BE2C (cell line): Measurements from ENCODE around the gene OR2AG1.

ENCODE experiments used
- DNase-seq: peaks from one replicate; pipeline ENCODE4 v3.0.0-alpha.2; 2020
- H3K27me3 ChIP-seq: fragments of 250-450 bp; sonication (Bioruptor Pico); 2 replicates; pipeline ENCODE4 v1.5.1; 2020; ENCODE audit warnings: mild to moderate bottlenecking
- H3K36me3 ChIP-seq: fragments of 250-450 bp; sonication (Bioruptor Pico); 2 replicates; pipeline ENCODE4 v1.5.1; 2020; ENCODE audit warnings: mild to moderate bottlenecking
- H3K4me1 ChIP-seq: fragments of 250-450 bp; sonication (Bioruptor Pico); 2 replicates; pipeline ENCODE4 v1.5.1; 2020
- H3K4me3 ChIP-seq: 2 replicates; pipeline ENCODE4 v1.5.1; 2011; ENCODE audit warnings: low read depth, low read length
- H3K9me3 ChIP-seq: fragments of 250-450 bp; sonication (Bioruptor Pico); 2 replicates; pipeline ENCODE4 v1.5.1; 2020
- CTCF ChIP-seq: IDR thresholded peaks from 2 replicates; pipeline ENCODE4 v1.5.1; 2012; ENCODE audit warnings: mild to moderate bottlenecking, low read depth, low read length

The OR2AG1 gene

DNA sequence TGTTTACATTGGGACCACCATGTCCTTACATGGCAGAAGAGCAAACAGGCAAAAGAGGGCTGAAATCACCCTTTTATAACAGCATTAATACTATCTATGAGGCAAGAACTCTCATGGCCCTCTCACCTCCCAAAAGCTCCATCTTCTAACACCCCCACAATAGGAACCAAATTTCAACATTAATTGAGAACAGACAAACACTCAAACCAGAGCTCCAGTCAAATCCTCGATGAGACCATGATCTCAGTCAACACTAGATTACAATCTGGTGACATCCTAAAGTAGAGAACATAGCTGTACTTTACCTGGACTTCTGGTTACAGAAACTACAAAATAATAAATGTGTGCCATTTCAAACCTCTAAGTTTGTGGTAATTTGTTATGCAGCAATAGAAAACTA is 36.2 kb upstream of the OR2AG1 start:
- Histone ChIP-seq H3K27me3 (peaks cover 28% of the 10 kb centered on the region), H3K4me3 (no peak overlapping the region), H3K9me3 (no peaks in the 10 kb centered on the region), H3K36me3 (no peaks in the 10 kb centered on the region), H3K4me1 (no peaks in the 10 kb centered on the region)
- no peak for TF ChIP-seq CTCF
- no peak for DNase-seq

DNA sequence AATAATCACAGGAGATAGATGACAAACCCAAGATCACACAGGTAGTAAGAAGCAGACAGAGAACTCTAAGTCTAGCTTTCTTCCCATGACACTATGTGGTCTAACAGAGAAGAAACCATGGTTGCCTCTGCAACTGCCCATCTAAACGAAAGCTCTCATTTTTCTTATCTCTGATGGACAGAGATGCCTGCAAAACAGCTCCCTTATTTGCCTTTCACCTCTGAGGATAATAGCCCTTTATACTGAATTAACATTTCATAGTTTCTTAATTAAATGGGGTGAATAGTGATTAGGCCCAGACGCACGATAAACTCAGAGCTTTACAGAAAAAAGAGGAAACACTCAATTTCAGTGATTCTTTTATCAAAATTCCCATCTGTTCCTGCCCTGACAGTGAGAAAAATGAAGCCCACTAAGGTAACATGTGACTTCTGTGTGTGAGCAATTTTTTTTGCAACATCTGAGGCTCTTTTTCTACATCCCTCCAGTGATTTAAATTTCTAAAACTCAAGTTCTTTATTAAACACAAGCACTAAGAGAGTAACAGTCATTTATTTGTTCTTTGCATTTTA is 35.6 kb upstream of the OR2AG1 start:
- no peak for DNase-seq
- Histone ChIP-seq H3K36me3 (no peaks in the 10 kb centered on the region), H3K9me3 (no peaks in the 10 kb centered on the region), H3K27me3 (peaks cover 26% of the 10 kb centered on the region), H3K4me1 (no peaks in the 10 kb centered on the region), H3K4me3 (no peak overlapping the region)
- no peak for TF ChIP-seq CTCF

DNA sequence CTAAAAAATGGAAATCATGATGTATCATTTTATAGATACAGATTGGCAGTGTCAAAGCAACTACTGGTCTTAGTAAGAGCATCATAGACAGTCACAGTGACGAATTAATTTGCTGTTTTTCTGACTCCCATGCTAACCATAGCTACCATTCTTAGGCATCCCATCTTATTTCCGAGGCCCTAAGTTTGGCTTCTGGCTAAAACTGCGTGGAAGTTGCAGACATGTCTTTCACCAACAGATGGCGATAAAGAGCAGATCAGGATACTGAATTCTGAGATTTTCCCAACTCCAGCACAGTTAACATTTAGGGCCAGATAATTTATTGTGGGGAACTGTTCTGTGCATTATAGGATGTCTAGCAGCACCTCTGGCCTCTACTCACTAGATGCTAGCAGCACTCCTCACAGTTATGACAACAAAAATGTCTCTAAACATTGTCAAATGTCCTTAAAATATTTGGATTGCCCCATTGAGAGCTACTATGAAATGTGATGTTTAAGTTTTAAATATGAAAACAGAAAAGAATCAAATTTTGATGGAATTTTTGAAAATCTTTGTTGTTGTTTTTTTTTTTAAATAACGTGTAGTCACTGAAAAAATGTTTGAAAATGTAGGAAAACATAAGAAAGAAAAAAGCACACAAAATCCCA is 27.4 kb upstream of the OR2AG1 start:
- DNase-seq, result peak; percentile 13
- no peaks in the 10 kb centered on the region; the same call in 1 of the 2 replicates for H3K27me3 ChIP-seq
- TF ChIP-seq CTCF, result peak; percentile 73

GRCh38 chr11:6755953-6756347 is 26.9 kb upstream of the OR2AG1 start:
- no peak for DNase-seq
- H3K9me3 ChIP-seq, result no peaks in the 10 kb centered on the region
- H3K4me3 ChIP-seq, result no peak overlapping the region
- no peak for TF ChIP-seq CTCF
- H3K27me3 ChIP-seq, result no peaks in the 10 kb centered on the region; the same call in 1 of the 2 replicates
- H3K36me3 ChIP-seq, result no peaks in the 10 kb centered on the region
- no peaks in the 10 kb centered on the region for H3K4me1 ChIP-seq

More for the DNA sequence above, 27.4 kb upstream of the OR2AG1 start:
- Histone ChIP-seq H3K9me3 (no peaks in the 10 kb centered on the region), H3K36me3 (no peaks in the 10 kb centered on the region), H3K4me3 (no peak overlapping the region), H3K4me1 (no peaks in the 10 kb centered on the region)

- no peaks in the 10 kb centered on the region; the same call in 1 of the 2 replicates for H3K27me3 ChIP-seq
These were observed 25.4 kb upstream of the OR2AG1 start for GRCh38 chr11:6757373-6757967.

More at GRCh38 chr11:6757373-6757967, 25.4 kb upstream of the OR2AG1 start:
- peak; percentile 59 for TF ChIP-seq CTCF
- Histone ChIP-seq H3K4me1 (no peaks in the 10 kb centered on the region), H3K4me3 (no peak overlapping the region), H3K36me3 (no peaks in the 10 kb centered on the region), H3K9me3 (no peaks in the 10 kb centered on the region)
- DNase-seq, result peak; percentile 22
